Mucosa of stomach (tissue), 1 donor: ENCODE results near the gene PTTG1IP.
"Not testable (repeated sequence)": the region's sequence is repeated elsewhere in the genome, so short reads cannot be mapped to it uniquely, and the experiment has no call there.

Experiments
- H3K27me3 ChIP-seq: one replicate; pipeline ENCODE4 v1.7.0; 2013; ENCODE audit warnings: mild to moderate bottlenecking, low read length; ENCODE audit not compliant: control insufficient read depth, insufficient read depth
- H3K36me3 ChIP-seq: one replicate; pipeline ENCODE4 v1.7.0; 2013; ENCODE audit warnings: low read length; ENCODE audit not compliant: control insufficient read depth, insufficient read depth
- H3K4me1 ChIP-seq: one replicate; pipeline ENCODE4 v1.7.0; 2013; ENCODE audit warnings: mild to moderate bottlenecking, low read length; ENCODE audit not compliant: control insufficient read depth, insufficient read depth
- H3K4me3 ChIP-seq: one replicate; pipeline ENCODE4 v1.7.0; 2013; ENCODE audit warnings: low read length
- H3K9ac ChIP-seq: one replicate; pipeline ENCODE4 v1.7.0; 2013; ENCODE audit warnings: mild to moderate bottlenecking, low read length, moderate library complexity
- H3K9me3 ChIP-seq: one replicate; pipeline ENCODE4 v1.7.0; 2013; ENCODE audit warnings: mild to moderate bottlenecking, low read length, moderate library complexity; ENCODE audit not compliant: control insufficient read depth
- donor health status: Pancreatic carcinoma.

PTTG1IP gene

GRCh38 chr21:44836666-44837471, 36.6 kb downstream of the PTTG1IP start:
- Histone ChIP-seq H3K4me3 (no peak overlapping the region), H3K27me3 (peaks cover 11% of the 10 kb centered on the region), H3K36me3 (no peaks in the 10 kb centered on the region), H3K9me3 (no peaks in the 10 kb centered on the region), H3K9ac (no peak overlapping the region), H3K4me1 (peaks cover 26% of the 10 kb centered on the region)

DNA sequence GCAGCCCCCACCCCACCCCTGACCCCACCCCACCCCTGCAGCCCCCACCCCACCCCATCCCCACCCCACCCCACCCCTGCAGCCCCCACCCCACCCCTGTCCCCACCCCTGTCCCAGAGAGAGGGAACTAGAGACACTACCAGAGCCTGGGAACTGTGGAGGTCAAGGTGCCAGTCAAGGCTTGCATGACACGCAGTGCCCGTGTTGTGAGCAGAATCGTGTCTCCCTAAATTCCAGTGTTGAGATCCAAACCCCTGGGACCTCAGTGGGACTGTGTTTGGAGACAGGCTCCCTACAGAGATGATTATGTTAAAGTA, 37.2 kb downstream of the PTTG1IP start:
- no peak overlapping the region for H3K4me3 ChIP-seq
- H3K27me3 ChIP-seq, result peaks cover 5% of the 10 kb centered on the region
- H3K4me1 ChIP-seq, result peaks cover 26% of the 10 kb centered on the region
- no peaks in the 10 kb centered on the region for H3K9me3 ChIP-seq
- no peaks in the 10 kb centered on the region for H3K36me3 ChIP-seq
- no peak overlapping the region for H3K9ac ChIP-seq

GRCh38 chr21:44835647-44835973, 37.9 kb downstream of the PTTG1IP start:
- H3K4me1 ChIP-seq, result peaks cover 26% of the 10 kb centered on the region
- no peak overlapping the region for H3K9ac ChIP-seq
- H3K9me3 ChIP-seq, result no peaks in the 10 kb centered on the region
- no peak overlapping the region for H3K4me3 ChIP-seq
- peaks cover 5% of the 10 kb centered on the region for H3K27me3 ChIP-seq
- no peaks in the 10 kb centered on the region for H3K36me3 ChIP-seq

- Histone ChIP-seq H3K9me3 (no peaks in the 10 kb centered on the region), H3K4me1 (peaks cover 26% of the 10 kb centered on the region), H3K36me3 (no peaks in the 10 kb centered on the region), H3K9ac (no peak overlapping the region), H3K27me3 (peaks cover 5% of the 10 kb centered on the region), H3K4me3 (no peak overlapping the region)
Observed at GRCh38 chr21:44834951-44835646, 38.4 kb downstream of the PTTG1IP start.

- no peak overlapping the region for H3K4me3 ChIP-seq
- H3K9ac ChIP-seq, result no peak overlapping the region
- H3K27me3 ChIP-seq, result peaks cover 5% of the 10 kb centered on the region
- H3K4me1 ChIP-seq, result peaks cover 26% of the 10 kb centered on the region
- no peaks in the 10 kb centered on the region for H3K36me3 ChIP-seq
- H3K9me3 ChIP-seq, result no peaks in the 10 kb centered on the region
Observed at GRCh38 chr21:44834231-44834950, 39.1 kb downstream of the PTTG1IP start.

DNA sequence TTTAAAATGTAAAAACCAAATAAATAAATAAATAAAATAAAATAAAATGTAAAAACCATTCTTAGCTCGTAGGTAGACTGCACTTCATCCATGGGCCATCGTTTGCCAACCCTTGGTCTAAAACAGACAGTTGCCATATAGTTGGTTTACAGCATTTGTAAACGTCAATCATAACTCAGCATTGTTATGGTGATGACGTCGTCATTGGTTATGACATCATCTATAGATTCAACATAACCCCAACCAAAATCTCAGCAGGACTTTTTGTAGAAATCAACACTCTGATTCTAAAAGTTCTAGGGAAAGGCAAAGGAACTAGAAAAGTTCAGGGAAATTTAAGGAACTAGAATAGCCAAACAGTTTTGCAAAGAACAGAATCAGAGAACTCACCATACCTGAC, 39.8 kb downstream of the PTTG1IP start:
- Histone ChIP-seq H3K36me3 (no peaks in the 10 kb centered on the region), H3K9me3 (peaks cover 2% of the 10 kb centered on the region), H3K27me3 (peaks cover 5% of the 10 kb centered on the region), H3K4me1 (peaks cover 26% of the 10 kb centered on the region), H3K4me3 (no peak overlapping the region), H3K9ac (no peak overlapping the region)

GRCh38 chr21:44832516-44833255, 40.8 kb downstream of the PTTG1IP start:
- H3K27me3 ChIP-seq, H3K9me3 ChIP-seq, H3K36me3 ChIP-seq, H3K9ac ChIP-seq, H3K4me3 ChIP-seq: not testable (repeated sequence)
- H3K4me1 ChIP-seq, result peaks cover 21% of the 10 kb centered on the region

- Histone ChIP-seq H3K27me3 (no peaks in the 10 kb centered on the region), H3K4me1 (peaks cover 11% of the 10 kb centered on the region), H3K36me3 (no peaks in the 10 kb centered on the region), H3K9me3 (peaks cover 5% of the 10 kb centered on the region), H3K4me3 (no peak overlapping the region), H3K9ac (no peak overlapping the region)
Observed at GRCh38 chr21:44831227-44831860, 42.1 kb downstream of the PTTG1IP start.

DNA sequence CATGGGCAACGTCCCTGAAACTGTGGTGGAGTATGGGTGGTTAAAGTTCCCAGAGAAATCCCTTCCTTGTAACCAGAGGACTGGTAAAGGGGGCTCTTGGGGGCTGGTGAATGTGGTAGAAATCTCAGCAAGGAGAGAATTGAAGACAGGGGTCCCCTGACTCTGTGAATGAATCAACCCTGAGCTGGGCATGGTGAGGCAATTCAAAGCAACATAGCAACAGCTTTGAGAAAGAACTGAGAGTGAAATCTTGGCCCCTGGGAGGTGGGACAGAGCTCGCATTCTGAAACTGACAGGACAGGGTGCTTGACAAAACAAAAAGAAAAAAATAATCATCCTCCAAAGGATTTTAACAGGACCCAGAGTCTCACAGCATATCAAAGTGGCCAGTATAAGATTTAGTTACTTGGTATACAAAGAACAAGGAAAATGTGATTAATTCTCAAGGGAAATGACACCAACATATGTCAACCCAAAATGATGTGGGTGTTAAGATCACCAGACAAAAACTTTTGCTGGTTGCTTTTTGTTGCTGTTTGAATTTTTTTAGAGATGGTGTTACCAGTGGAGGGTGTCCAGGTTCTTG, 43.9 kb downstream of the PTTG1IP start:
- Histone ChIP-seq H3K27me3 (no peaks in the 10 kb centered on the region), H3K9ac (no peak overlapping the region), H3K9me3 (peaks cover 5% of the 10 kb centered on the region), H3K36me3 (no peaks in the 10 kb centered on the region), H3K4me3 (no peak overlapping the region), H3K4me1 (no peaks in the 10 kb centered on the region)

GRCh38 chr21:44828362-44829056, 45.0 kb downstream of the PTTG1IP start:
- Histone ChIP-seq H3K36me3 (no peaks in the 10 kb centered on the region), H3K9ac (no peak overlapping the region), H3K27me3 (no peaks in the 10 kb centered on the region), H3K4me1 (no peaks in the 10 kb centered on the region), H3K4me3 (no peak overlapping the region), H3K9me3 (peaks cover 7% of the 10 kb centered on the region)

DNA sequence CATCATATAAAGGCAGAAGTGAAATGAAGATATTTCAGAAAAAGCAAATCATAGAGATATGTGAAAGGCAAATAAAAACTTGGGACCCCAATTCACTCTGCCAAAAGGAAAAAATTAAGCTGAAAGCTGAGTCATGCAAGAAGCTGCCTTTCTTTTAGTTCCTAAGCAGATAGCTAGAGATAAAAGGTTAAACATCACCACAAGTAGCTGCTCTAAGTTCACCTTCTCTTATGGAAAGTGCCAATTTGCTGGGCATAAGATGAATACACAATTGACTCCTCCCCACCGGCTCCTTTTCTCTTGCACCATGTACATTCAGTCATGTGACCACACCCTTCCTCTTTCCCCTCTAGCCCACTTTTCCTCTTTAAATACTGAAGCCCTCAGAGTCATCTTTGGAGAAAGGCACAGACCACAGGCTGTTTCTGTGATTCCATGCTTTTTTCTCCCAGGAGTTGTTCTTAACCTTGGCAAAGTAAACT, 50.3 kb downstream of the PTTG1IP start:
- Histone ChIP-seq H3K27me3 (no peaks in the 10 kb centered on the region), H3K36me3 (no peaks in the 10 kb centered on the region), H3K9ac (no peak overlapping the region), H3K9me3 (peaks cover 5% of the 10 kb centered on the region), H3K4me1 (peaks cover 4% of the 10 kb centered on the region), H3K4me3 (no peak overlapping the region)
